Right cardiac atrium (tissue), 5 donors: ENCODE results near the gene L1CAM. TPM values are rescaled to one million over a fixed set of nuclear protein-coding genes. Genes with fewer than 3 reads are reported as not detected.

ENCODE experiments used
- ATAC-seq, 2 donors: fragments of 200-7000 bp; cut with Tn5 transposase; one replicate each; pipeline versions ENCODE4 v1.8.0 to v1.9.1; 2020; ENCODE audit warnings: moderate library complexity in 2 of 2, mild to moderate bottlenecking in 1 of 2
- DNase-seq, 3 donors: peaks; one replicate each; pipeline ENCODE4 v3.0.0-alpha.2; 2020
- H3K27ac ChIP-seq: one replicate; pipeline ENCODE4 v1.5.1; 2013; ENCODE audit warnings: mild to moderate bottlenecking, low read length, control low read depth, moderate library complexity
- H3K27me3 ChIP-seq: one replicate; pipeline ENCODE4 v1.6.1; 2013; ENCODE audit not compliant: control insufficient read depth, insufficient read depth
- H3K4me1 ChIP-seq: one replicate; pipeline ENCODE4 v1.6.1; 2013; ENCODE audit warnings: low read length; ENCODE audit not compliant: control insufficient read depth, insufficient read depth
- H3K4me3 ChIP-seq: one replicate; pipeline ENCODE4 v1.5.1; 2013; ENCODE audit warnings: low read length, control low read depth
- H3K9me3 ChIP-seq: one replicate; pipeline ENCODE4 v1.6.1; 2013; ENCODE audit warnings: low read length; ENCODE audit not compliant: control insufficient read depth
- WGBS: extraction: QIAGEN DNeasy Blood & Tissue Kit; methylation state at CpG from one replicate; pipeline ENCODE4 v1.1.7; 2013; 5-methylcytosine and 5-hydroxymethylcytosine counted together
- intact Hi-C, 4 donors: fragments of 100-400 bp; cut with DNase I; formaldehyde crosslinking; loops; one replicate each; pipeline versions ENCODE4 v1.11.0 to v1.14.0; 2022 to 2023
- long read RNA-seq, 4 donors: library from polyadenylated mRNA; unstranded; transcript quantifications; one replicate each; pipeline ENCODE4 v2.0.0, GENCODE V29; 2020 to 2021
- polyA plus RNA-seq: library from polyadenylated mRNA; stranded (reverse); fragments of 200-250 nt; gene quantifications from one replicate; pipeline ENCODE4 v1.2.3, GENCODE V29; 2013
- total RNA-seq, 4 donors: library from RNA; stranded (reverse); fragmentation: NEBNext Ultra II Directional; extraction: Animal tissue kit (Norgen Biotek cat#: 25700); gene quantifications; one replicate each; pipeline ENCODE4 v1.2.1, GENCODE V29; 2021
- donor health status: healthy with polysubstance abuse.
- donor health status: DM: no; HTN: yes; CAD: no.
- donor health status: DM: no; HTN: no; CAD: no.
- donor health status: DM: no; HTN: yes; CAD: no; lungs with severe emphysema.
- donor health status: DM: yes; HTN: yes; CAD: no.

The L1CAM gene, protein sequence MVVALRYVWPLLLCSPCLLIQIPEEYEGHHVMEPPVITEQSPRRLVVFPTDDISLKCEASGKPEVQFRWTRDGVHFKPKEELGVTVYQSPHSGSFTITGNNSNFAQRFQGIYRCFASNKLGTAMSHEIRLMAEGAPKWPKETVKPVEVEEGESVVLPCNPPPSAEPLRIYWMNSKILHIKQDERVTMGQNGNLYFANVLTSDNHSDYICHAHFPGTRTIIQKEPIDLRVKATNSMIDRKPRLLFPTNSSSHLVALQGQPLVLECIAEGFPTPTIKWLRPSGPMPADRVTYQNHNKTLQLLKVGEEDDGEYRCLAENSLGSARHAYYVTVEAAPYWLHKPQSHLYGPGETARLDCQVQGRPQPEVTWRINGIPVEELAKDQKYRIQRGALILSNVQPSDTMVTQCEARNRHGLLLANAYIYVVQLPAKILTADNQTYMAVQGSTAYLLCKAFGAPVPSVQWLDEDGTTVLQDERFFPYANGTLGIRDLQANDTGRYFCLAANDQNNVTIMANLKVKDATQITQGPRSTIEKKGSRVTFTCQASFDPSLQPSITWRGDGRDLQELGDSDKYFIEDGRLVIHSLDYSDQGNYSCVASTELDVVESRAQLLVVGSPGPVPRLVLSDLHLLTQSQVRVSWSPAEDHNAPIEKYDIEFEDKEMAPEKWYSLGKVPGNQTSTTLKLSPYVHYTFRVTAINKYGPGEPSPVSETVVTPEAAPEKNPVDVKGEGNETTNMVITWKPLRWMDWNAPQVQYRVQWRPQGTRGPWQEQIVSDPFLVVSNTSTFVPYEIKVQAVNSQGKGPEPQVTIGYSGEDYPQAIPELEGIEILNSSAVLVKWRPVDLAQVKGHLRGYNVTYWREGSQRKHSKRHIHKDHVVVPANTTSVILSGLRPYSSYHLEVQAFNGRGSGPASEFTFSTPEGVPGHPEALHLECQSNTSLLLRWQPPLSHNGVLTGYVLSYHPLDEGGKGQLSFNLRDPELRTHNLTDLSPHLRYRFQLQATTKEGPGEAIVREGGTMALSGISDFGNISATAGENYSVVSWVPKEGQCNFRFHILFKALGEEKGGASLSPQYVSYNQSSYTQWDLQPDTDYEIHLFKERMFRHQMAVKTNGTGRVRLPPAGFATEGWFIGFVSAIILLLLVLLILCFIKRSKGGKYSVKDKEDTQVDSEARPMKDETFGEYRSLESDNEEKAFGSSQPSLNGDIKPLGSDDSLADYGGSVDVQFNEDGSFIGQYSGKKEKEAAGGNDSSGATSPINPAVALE
- total RNA-seq (10 to 100 TPM in 1 of 4 donors, 1 to 10 TPM in 3; 8.3 to 14.1 (median 9.3) TPM), polyA plus RNA-seq (7.3 TPM)
- long read RNA-seq, donor 1, full-length matches to known transcripts: 4 of 19 reads
- long read RNA-seq, donor 1, partial matches to known transcripts: 11 of 19 reads
- long read RNA-seq, donor 1, other reads (novel, unspliced or antisense): 4 of 19 reads
- long read RNA-seq, donor 2, full-length matches to known transcripts: 2 of 4 reads
- long read RNA-seq, donor 2, partial matches to known transcripts: 2 of 4 reads
- long read RNA-seq, donor 2, other reads (novel, unspliced or antisense): 0 of 4 reads
- long read RNA-seq, donor 3, partial matches to known transcripts: 3 of 4 reads
- long read RNA-seq, donor 3, other reads (novel, unspliced or antisense): 1 of 4 reads
- long read RNA-seq, donor 4, partial matches to known transcripts: 4 of 5 reads
- long read RNA-seq, donor 4, other reads (novel, unspliced or antisense): 1 of 5 reads

DNA sequence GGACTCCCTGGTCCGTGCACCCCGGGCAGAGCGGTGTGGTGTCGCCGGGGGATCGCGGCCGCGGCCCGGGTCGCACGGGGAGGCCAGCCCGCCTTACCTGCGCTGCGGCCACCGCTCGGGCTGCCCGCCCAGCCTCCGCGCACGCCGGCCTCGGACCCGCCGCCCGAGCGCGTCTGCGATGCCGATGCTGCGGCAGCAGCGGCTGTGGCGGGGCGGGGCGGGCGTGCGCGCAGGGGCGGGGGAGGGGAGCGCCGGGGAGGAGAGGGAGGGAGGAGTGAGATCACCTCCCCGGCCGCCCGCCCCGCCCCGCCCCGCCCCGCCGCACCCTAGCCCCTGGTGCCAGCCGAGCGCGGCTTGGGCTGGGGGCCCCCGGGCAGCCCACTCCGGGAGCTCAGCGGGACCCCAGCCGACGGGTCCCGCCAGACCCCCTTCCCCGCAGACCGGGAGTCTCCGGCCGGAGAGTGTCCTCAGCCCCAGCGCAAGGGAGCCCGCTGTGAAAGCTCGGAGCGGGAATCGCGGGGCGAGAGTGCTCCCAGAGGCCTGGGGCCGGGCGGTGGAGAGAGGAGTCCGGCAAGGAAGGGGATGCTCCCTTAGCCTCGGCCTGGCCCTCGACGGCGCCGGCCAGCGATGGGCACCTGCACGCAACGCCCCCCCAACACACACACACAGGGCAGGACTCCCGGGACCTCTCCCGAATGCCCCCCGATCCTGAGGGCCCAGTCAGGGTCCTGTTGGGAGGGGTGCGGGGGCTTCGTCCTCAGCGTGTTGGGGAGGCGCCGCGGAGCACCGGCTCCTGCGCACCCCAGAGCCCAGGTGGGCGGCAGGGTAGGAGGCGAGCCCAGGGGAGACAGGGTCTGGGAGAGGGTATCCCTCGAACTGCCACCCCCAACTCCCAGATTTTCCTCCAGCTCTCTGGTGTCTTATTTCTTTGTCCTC is at the start of gene L1CAM:
L1CAM (minus strand) TSS at position 206 of the 936 bp plus-strand sequence. CDS start 10,337 bp downstream, outside the sequence.
- 3% methylated on average over 65 of the region's 94 CpGs for WGBS
- no peak within 1 kb of the TSS for H3K27ac ChIP-seq
- no peaks in the 10 kb centered on the region for H3K27me3 ChIP-seq
- no peaks in the 10 kb centered on the region for H3K4me1 ChIP-seq
- peak in 1 of 2 donors; percentile 11 for ATAC-seq
- H3K4me3 ChIP-seq: peak within 1 kb of the TSS; percentile 36
- intact Hi-C loops: no loop called here
- no peaks in the 10 kb centered on the region for H3K9me3 ChIP-seq
- no peak for DNase-seq

DNA sequence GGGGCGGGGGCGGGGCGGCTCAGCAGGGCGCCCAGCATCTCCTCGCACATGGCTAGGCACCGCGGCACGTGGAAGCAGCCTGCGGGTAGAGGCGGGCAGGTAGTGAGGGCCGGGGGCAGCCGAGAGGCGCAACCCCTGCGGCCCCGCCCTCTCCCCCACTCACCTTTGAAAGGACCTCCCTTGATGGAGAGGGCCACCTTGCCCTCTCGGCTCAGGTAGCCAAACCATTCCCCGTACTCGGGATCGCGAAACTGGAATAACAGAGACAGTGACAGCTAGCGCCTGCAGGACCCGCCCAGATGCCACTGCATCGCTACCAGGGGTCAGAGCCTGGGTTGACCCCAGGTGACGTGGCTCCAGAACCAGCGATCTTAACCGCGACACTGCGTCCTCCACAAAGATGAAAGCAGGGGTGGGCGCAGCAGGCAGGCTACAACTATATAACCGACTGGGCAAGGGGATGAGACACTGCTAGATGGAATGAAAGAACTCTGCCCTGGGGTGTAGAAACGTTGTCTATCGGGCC is 49.4 kb upstream of the L1CAM start:
- Histone ChIP-seq H3K27me3 (no peaks in the 10 kb centered on the region), H3K27ac (no peak overlapping the region), H3K4me1 (no peaks in the 10 kb centered on the region), H3K9me3 (no peaks in the 10 kb centered on the region), H3K4me3 (peak overlapping the region; percentile 84)
- 13% methylated on average over 28 of the region's 32 CpGs for WGBS
- intact Hi-C loops: no loop called here
- ATAC-seq: peak; percentile 5 to 17
- no peak for DNase-seq

DNA sequence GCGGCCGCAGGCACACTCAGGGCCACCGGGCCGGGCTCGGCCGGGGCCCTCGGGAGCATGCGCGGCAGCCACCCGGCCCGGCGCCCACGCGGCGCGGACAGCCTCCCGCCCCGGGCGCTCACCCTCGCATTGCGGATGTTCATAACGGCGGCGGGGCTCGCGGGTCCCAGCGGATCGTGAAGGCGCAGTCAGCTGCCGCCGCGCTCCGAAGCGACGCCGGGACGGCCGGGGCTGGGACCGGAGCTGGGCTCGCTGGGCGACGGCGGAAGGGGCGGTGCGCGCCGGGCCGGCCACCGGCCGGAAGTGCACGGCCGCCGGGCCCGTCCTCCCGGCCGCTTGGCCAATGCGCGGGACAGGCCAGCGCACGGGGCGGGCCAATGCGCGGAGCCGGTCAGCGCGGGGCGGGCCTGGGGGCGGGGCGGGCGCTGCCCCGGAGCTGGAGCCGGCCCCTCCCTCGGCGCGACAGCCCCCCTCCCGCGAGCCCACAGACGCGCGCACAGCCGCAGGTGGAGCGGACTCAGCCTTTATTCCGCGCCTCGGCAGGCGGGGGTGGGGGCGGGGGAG is 48.9 kb upstream of the L1CAM start, which contains the start of gene NAA10:
NAA10 (minus strand) TSS at position 276 of the 564 bp plus-strand sequence; CDS start at position 143, 133 bp downstream.
- peak; percentile 79 to 92 (median 90) for DNase-seq
- under 1% methylated on average over 70 of the region's 87 CpGs for WGBS
- H3K4me1 ChIP-seq: no peaks in the 10 kb centered on the region
- peak; percentile 94 to 97 for ATAC-seq
- H3K9me3 ChIP-seq: no peaks in the 10 kb centered on the region
- peak within 1 kb of the TSS; percentile 64 for H3K27ac ChIP-seq
- no peaks in the 10 kb centered on the region for H3K27me3 ChIP-seq
- intact Hi-C loops: no loop called here
- H3K4me3 ChIP-seq: peak within 1 kb of the TSS; percentile 84

DNA sequence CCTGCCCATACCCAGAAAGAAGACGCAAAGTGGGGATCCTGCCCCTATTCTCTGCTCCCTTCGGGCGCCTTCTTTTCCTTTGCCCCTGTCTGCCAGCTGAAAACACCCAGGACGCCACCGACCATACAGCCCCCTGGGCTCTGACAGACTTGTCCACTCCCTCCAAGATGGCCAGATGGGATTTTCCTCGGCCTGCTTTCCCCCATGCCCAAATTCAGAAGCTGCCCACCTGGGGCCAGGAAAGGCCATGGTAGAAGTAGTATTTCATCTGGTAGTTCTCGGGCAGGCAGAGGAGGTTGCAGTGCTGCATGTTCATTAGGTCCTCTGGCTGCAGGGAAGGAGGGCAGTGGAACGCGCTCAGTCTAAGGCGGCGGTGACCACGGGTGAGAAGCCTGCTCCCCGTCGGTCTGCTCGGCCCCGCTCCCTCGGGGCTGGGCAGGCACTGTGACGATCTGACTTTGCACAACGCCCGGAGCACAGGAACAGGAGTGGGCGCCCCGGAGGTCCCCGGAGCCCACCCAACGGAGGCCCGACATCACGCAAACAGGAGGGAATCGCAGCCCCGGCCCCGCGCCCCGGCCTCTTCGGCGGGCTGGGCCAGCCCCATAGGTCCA is 48.3 kb upstream of the L1CAM start:
- intact Hi-C loops: no loop called here
- Histone ChIP-seq H3K4me1 (no peaks in the 10 kb centered on the region), H3K27ac (no peak overlapping the region), H3K9me3 (no peaks in the 10 kb centered on the region), H3K4me3 (peak overlapping the region; percentile 84), H3K27me3 (no peaks in the 10 kb centered on the region)
- 5% methylated on average over 33 of the region's 33 CpGs for WGBS
- no peak for DNase-seq
- ATAC-seq: no peak

DNA sequence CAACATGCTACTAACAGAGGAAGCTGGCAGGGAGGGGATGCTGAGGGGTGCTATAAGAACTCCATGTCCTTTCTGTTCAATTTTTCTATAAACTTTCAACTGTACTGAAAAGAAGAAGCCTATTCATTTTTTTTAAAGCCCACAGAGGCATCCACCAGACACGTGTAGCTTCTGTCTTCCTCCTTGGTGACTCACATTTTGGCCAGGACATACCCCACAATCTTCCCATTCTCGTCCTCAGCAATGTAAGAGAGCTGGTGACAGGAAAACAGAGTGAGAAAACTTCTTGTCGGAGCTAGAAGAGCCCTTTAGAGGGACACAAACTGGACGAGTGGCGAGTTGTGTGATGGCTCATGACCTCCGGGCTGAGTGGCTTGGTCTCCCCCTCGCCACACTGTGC is 47.8 kb upstream of the L1CAM start:
- Histone ChIP-seq H3K4me1 (no peaks in the 10 kb centered on the region), H3K4me3 (peak overlapping the region; percentile 84), H3K27me3 (no peaks in the 10 kb centered on the region), H3K9me3 (no peaks in the 10 kb centered on the region), H3K27ac (no peak overlapping the region)
- intact Hi-C loops: no loop called here
- no peak for ATAC-seq
- DNase-seq: no peak
- WGBS: 24% methylated on average over 7 of the region's 7 CpGs

DNA sequence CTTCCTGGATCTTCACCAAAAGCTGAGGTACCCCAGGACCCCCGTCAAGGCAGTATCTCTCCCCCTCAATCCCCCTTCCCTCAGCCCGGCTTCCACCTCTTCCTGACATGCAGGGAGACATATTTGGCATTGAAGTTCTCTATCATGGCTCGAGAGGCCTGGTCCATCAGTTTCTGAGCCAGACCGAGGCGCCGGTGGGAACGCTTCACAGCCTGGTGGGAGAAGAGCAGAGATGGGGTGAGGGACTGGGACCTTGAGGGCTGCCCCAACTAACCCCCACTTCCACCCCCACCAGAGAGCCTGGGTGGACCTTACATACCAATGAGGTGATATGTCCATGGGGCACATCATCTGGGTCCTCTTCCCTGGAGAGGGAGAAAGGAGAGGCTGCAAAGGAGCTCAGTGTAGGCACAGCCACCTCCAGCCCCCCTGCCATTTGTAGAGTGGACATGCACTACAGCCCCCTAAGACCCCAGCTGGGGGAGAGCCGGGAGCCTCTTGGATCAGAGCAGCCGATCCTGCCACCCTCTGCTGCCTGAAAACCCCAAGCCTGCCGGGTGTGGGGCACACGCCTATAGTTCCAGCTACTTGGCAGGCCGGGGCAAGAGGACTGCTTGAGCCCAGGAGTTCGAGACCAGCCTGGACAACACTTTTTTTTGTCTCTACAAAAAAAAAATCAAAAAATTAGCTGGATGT is 46.4 kb upstream of the L1CAM start:
- ATAC-seq: no peak
- Histone ChIP-seq H3K9me3 (no peaks in the 10 kb centered on the region), H3K27ac (no peak overlapping the region), H3K4me3 (no peak overlapping the region), H3K4me1 (no peaks in the 10 kb centered on the region), H3K27me3 (no peaks in the 10 kb centered on the region)
- intact Hi-C loops: no loop called here
- 90% methylated on average over 13 of the region's 13 CpGs for WGBS
- DNase-seq: no peak

DNA sequence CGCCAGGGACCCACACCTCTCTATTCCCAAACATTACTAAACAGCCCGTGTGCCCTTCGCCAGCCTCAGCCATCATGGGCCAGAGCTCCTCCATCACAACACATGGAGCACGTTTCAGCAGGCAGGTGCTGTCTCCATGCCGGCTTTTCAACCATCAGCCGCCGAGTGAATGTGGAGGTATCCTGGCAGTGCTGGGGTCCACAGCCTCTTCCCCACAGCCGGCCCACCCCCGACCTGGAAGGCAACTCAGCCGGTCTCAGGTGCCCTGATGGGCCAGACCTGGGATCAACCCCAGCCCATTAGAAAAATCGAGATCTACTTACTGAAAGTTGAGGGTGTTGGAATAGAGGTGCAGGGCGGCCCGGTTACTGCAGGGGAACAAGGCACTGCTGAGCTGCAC is 45.8 kb upstream of the L1CAM start:
- WGBS: 92% methylated on average over 13 of the region's 13 CpGs
- no peak overlapping the region for H3K27ac ChIP-seq

DNA sequence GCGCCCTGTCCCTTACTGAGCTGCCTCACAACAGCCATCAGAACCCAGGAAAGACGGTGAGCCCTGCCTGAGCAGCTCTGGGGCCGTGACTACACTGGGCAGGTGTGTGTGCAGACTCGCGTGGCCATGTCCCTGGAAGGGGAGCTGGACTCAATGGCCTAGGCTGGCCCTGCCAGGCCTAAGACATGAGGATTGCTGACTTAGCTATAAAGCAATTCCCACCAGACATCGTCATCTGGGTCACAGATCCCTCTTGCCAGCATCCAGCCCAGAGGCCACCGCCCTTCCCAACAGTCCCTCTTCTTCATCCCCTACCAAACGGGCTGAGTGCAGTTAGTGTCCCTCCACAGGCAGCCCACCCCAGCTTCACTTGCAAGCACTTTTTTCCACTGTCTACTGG is 45.2 kb upstream of the L1CAM start:
- DNase-seq (peak in 1 of 3 donors; percentile 46), ATAC-seq (no peak)
- 92% methylated on average over 8 of the region's 8 CpGs for WGBS
- no peaks in the 10 kb centered on the region for H3K27me3 ChIP-seq
- peaks cover 3% of the 10 kb centered on the region for H3K4me1 ChIP-seq
- intact Hi-C loops: no loop called here
- no peak overlapping the region for H3K4me3 ChIP-seq
- no peaks in the 10 kb centered on the region for H3K9me3 ChIP-seq
- no peak overlapping the region for H3K27ac ChIP-seq

More for the DNA sequence above, 45.8 kb upstream of the L1CAM start:
- intact Hi-C loops: no loop called here
- peaks cover 3% of the 10 kb centered on the region for H3K4me1 ChIP-seq
- no peaks in the 10 kb centered on the region for H3K9me3 ChIP-seq
- H3K4me3 ChIP-seq: no peak overlapping the region
- H3K27me3 ChIP-seq: no peaks in the 10 kb centered on the region
- DNase-seq (no peak), ATAC-seq (no peak)
